ENCODE measurements around the gene SQSTM1.
A peak's percentile ranks its signal among the peaks of the same experiment; 100 is the strongest.

Gene SQSTM1

GRCh38 chr5:179837076-179838011 is 16.6 kb downstream of the SQSTM1 start:
- Histone ChIP-seq H3K36me3 (ENCODE audit: control insufficient read depth in 2 of 2, insufficient read depth in 2 of 2, low read length in 2 of 2) (peaks cover 51 to 60% of the 10 kb centered on the region in 2 donors), H3K4me1 (ENCODE audit: control insufficient read depth, insufficient read depth, low read length) (peaks cover 7% of the 10 kb centered on the region), H3K9ac (ENCODE audit: low read length in 2 of 2) (no peak overlapping the region), H3K9me3 (ENCODE audit: control insufficient read depth in 2 of 2, low read length in 2 of 2) (no peaks in the 10 kb centered on the region), H3K27me3 (ENCODE audit: control insufficient read depth in 1 of 2, insufficient read depth in 2 of 2, low read length in 2 of 2) (no peaks in the 10 kb centered on the region), H3K4me3 (ENCODE audit: low read length in 2 of 2) (no peak overlapping the region), H3K27ac (ENCODE audit: low read length) (peak overlapping the region; percentile 41)

GRCh38 chr5:179839328-179840256 is 18.9 kb downstream of the SQSTM1 start:
- Histone ChIP-seq H3K9ac (ENCODE audit: low read length in 2 of 2) (no peak overlapping the region), H3K9me3 (ENCODE audit: control insufficient read depth in 2 of 2, low read length in 2 of 2) (no peaks in the 10 kb centered on the region), H3K27ac (ENCODE audit: low read length) (no peak overlapping the region), H3K36me3 (ENCODE audit: control insufficient read depth in 2 of 2, insufficient read depth in 2 of 2, low read length in 2 of 2) (peaks cover 35 to 53% of the 10 kb centered on the region in 2 donors), H3K4me1 (ENCODE audit: control insufficient read depth, insufficient read depth, low read length) (peaks cover 7% of the 10 kb centered on the region), H3K27me3 (ENCODE audit: control insufficient read depth in 1 of 2, insufficient read depth in 2 of 2, low read length in 2 of 2) (no peaks in the 10 kb centered on the region), H3K4me3 (ENCODE audit: low read length in 2 of 2) (no peak overlapping the region)

DNA sequence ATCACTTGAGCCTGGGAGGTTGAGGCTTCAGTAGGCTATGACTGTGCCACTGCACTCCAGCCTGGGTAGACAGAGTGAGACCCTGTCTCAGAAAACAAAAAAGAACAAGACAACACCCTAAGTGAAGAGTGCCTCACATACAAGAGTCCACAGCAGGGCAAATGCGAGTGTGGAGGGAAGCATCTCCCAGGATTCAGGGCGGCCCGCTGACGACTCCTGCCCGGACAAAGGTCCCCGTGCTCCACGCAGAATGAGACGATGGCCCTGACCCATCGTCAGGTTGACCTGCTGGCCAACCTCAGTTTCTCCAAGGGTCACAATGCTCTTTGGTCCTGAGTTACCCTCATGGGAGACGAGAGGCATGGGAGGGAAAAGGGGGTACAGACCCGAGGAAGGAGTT is 19.6 kb downstream of the SQSTM1 start:
- H3K27ac ChIP-seq (ENCODE audit: low read length): no peak overlapping the region
- H3K27me3 ChIP-seq (ENCODE audit: control insufficient read depth in 1 of 2, insufficient read depth in 2 of 2, low read length in 2 of 2): no peaks in the 10 kb centered on the region
- H3K36me3 ChIP-seq (ENCODE audit: control insufficient read depth in 2 of 2, insufficient read depth in 2 of 2, low read length in 2 of 2): peaks cover 35 to 53% of the 10 kb centered on the region in 2 donors
- H3K9ac ChIP-seq (ENCODE audit: low read length in 2 of 2): no peak overlapping the region
- no peak overlapping the region for H3K4me3 ChIP-seq (ENCODE audit: low read length in 2 of 2)
- H3K4me1 ChIP-seq (ENCODE audit: control insufficient read depth, insufficient read depth, low read length): peaks cover 7% of the 10 kb centered on the region
- H3K9me3 ChIP-seq (ENCODE audit: control insufficient read depth in 2 of 2, low read length in 2 of 2): no peaks in the 10 kb centered on the region

- no peaks in the 10 kb centered on the region for H3K9me3 ChIP-seq (ENCODE audit: control insufficient read depth in 2 of 2, low read length in 2 of 2)
- peaks cover 36 to 53% of the 10 kb centered on the region in 2 donors for H3K36me3 ChIP-seq (ENCODE audit: control insufficient read depth in 2 of 2, insufficient read depth in 2 of 2, low read length in 2 of 2)
- no peak overlapping the region for H3K27ac ChIP-seq (ENCODE audit: low read length)
- H3K9ac ChIP-seq (ENCODE audit: low read length in 2 of 2): no peak overlapping the region
- no peak overlapping the region for H3K4me3 ChIP-seq (ENCODE audit: low read length in 2 of 2)
- no peaks in the 10 kb centered on the region for H3K27me3 ChIP-seq (ENCODE audit: control insufficient read depth in 1 of 2, insufficient read depth in 2 of 2, low read length in 2 of 2)
- H3K4me1 ChIP-seq (ENCODE audit: control insufficient read depth, insufficient read depth, low read length): peaks cover 7% of the 10 kb centered on the region
Observed at GRCh38 chr5:179840766-179841165, 20.1 kb downstream of the SQSTM1 start.

GRCh38 chr5:179841621-179842020 is 20.9 kb downstream of the SQSTM1 start:
- Histone ChIP-seq H3K27ac (ENCODE audit: low read length) (no peak overlapping the region), H3K9me3 (ENCODE audit: control insufficient read depth in 2 of 2, low read length in 2 of 2) (no peaks in the 10 kb centered on the region), H3K27me3 (ENCODE audit: control insufficient read depth in 1 of 2, insufficient read depth in 2 of 2, low read length in 2 of 2) (no peaks in the 10 kb centered on the region), H3K4me1 (ENCODE audit: control insufficient read depth, insufficient read depth, low read length) (peaks cover 2% of the 10 kb centered on the region), H3K36me3 (ENCODE audit: control insufficient read depth in 2 of 2, insufficient read depth in 2 of 2, low read length in 2 of 2) (peaks cover 34 to 48% of the 10 kb centered on the region in 2 donors), H3K9ac (ENCODE audit: low read length in 2 of 2) (no peak overlapping the region), H3K4me3 (ENCODE audit: low read length in 2 of 2) (no peak overlapping the region)

DNA sequence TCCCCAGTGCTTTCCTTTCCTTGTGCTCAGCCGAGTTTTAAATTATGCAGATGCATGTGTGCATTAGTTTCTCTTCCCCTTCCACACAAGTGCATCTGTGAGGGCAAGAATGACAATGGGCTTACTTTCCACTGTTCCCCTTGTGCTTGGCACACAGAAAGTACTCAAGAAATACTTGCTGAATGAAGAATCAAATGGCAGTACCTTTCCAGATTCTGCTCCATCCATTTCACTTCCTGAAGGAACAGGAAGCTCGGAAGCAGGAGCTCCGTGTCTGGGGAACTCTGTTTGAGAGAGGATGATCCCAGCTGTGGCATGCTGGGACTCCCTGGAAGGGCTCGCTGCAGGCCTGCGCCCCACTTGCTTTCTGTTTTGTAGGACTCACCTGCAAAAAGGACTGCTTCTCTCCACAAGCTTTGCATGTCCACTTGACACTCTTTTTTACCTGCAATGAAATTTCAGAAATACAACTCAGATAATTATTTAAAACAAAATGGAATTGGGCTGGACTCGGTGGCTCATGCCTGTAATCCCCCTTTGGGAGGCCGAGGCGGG is 32.4 kb downstream of the SQSTM1 start:
- no peaks in the 10 kb centered on the region for H3K9me3 ChIP-seq (ENCODE audit: control insufficient read depth in 2 of 2, low read length in 2 of 2)
- no peaks in the 10 kb centered on the region for H3K27me3 ChIP-seq (ENCODE audit: control insufficient read depth in 1 of 2, insufficient read depth in 2 of 2, low read length in 2 of 2)
- H3K4me3 ChIP-seq (ENCODE audit: low read length in 2 of 2): no peak overlapping the region
- H3K4me1 ChIP-seq (ENCODE audit: control insufficient read depth, insufficient read depth, low read length): peaks cover 4% of the 10 kb centered on the region
- peaks cover 35 to 36% of the 10 kb centered on the region in 2 donors for H3K36me3 ChIP-seq (ENCODE audit: control insufficient read depth in 2 of 2, insufficient read depth in 2 of 2, low read length in 2 of 2)
- H3K27ac ChIP-seq (ENCODE audit: low read length): no peak overlapping the region
- H3K9ac ChIP-seq (ENCODE audit: low read length in 2 of 2): no peak overlapping the region

DNA sequence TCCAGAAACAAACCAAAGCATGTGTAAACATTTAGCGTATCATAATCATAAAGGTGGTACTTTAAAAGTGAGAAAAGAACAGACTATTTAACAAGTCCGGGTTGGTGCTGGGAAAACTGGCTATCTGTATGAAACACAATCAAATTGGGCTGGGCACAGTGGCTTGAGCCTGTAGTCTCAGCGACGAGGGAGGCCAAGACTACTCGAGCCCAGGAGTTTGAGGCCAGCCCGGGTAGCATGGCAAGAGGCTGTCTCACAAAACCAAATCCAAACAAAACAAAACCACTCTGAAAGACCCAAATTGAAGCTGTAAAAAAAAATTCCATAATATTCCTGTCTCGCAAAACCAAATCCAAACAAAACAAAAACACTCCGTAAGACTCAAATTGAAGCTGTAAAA is 33.7 kb downstream of the SQSTM1 start:
- Histone ChIP-seq H3K4me3 (ENCODE audit: low read length in 2 of 2) (no peak overlapping the region), H3K36me3 (ENCODE audit: control insufficient read depth in 2 of 2, insufficient read depth in 2 of 2, low read length in 2 of 2) (peaks cover 27 to 29% of the 10 kb centered on the region in 2 donors), H3K27ac (ENCODE audit: low read length) (no peak overlapping the region), H3K9me3 (ENCODE audit: control insufficient read depth in 2 of 2, low read length in 2 of 2) (no peaks in the 10 kb centered on the region), H3K27me3 (ENCODE audit: control insufficient read depth in 1 of 2, insufficient read depth in 2 of 2, low read length in 2 of 2) (no peaks in the 10 kb centered on the region), H3K4me1 (ENCODE audit: control insufficient read depth, insufficient read depth, low read length) (peaks cover 7% of the 10 kb centered on the region), H3K9ac (ENCODE audit: low read length in 2 of 2) (no peak overlapping the region)

- H3K27ac ChIP-seq (ENCODE audit: low read length): no peak overlapping the region
- peak overlapping the region; percentile 96 to 97 for H3K4me3 ChIP-seq (ENCODE audit: low read length in 2 of 2)
- H3K4me1 ChIP-seq (ENCODE audit: control insufficient read depth, insufficient read depth, low read length): peaks cover 14% of the 10 kb centered on the region
- no peaks in the 10 kb centered on the region for H3K27me3 ChIP-seq (ENCODE audit: control insufficient read depth in 1 of 2, insufficient read depth in 2 of 2, low read length in 2 of 2)
- H3K36me3 ChIP-seq (ENCODE audit: control insufficient read depth in 2 of 2, insufficient read depth in 2 of 2, low read length in 2 of 2): peaks cover 9 to 10% of the 10 kb centered on the region in 2 donors
- H3K9me3 ChIP-seq (ENCODE audit: control insufficient read depth in 2 of 2, low read length in 2 of 2): peaks cover 0 to 3% of the 10 kb centered on the region in 2 donors
- peak overlapping the region; percentile 43 to 92 for H3K9ac ChIP-seq (ENCODE audit: low read length in 2 of 2)
Observed at GRCh38 chr5:179858241-179858585, 37.5 kb downstream of the SQSTM1 start.

- peak within 1 kb of the TSS; percentile 96 to 97 for H3K4me3 ChIP-seq (ENCODE audit: low read length in 2 of 2)
- no peaks in the 10 kb centered on the region for H3K27me3 ChIP-seq (ENCODE audit: control insufficient read depth in 1 of 2, insufficient read depth in 2 of 2, low read length in 2 of 2)
- peaks cover 14% of the 10 kb centered on the region for H3K4me1 ChIP-seq (ENCODE audit: control insufficient read depth, insufficient read depth, low read length)
- peaks cover 12 to 15% of the 10 kb centered on the region in 2 donors for H3K36me3 ChIP-seq (ENCODE audit: control insufficient read depth in 2 of 2, insufficient read depth in 2 of 2, low read length in 2 of 2)
- H3K9ac ChIP-seq (ENCODE audit: low read length in 2 of 2): peak within 1 kb of the TSS; percentile 88 to 92
- H3K27ac ChIP-seq (ENCODE audit: low read length): peak within 1 kb of the TSS; percentile 84
- peaks cover 0 to 3% of the 10 kb centered on the region in 2 donors for H3K9me3 ChIP-seq (ENCODE audit: control insufficient read depth in 2 of 2, low read length in 2 of 2)
Observed at GRCh38 chr5:179858586-179859427, 38.1 kb downstream of the SQSTM1 start, which contains the start of gene MRNIP. Gene MRNIP, minus strand, starts transcription at chr5:179858817. Its CDS starts 21 bp downstream, at chr5:179858796.
